C4-2B (cell line): ENCODE measurements around the gene TRIP10.
A peak's percentile ranks its signal among the peaks of the same experiment; 100 is the strongest.

Experiments
- CTCF ChIP-seq: fragments of 450-650 bp; conservative IDR thresholded peaks from 2 replicates; pipeline ENCODE4 v1.5.1; 2017; ENCODE audit warnings: mild to moderate bottlenecking
- ZFX ChIP-seq: fragments of 450-650 bp; IDR thresholded peaks from 2 replicates; pipeline ENCODE4 v1.6.1; 2017

DNA sequence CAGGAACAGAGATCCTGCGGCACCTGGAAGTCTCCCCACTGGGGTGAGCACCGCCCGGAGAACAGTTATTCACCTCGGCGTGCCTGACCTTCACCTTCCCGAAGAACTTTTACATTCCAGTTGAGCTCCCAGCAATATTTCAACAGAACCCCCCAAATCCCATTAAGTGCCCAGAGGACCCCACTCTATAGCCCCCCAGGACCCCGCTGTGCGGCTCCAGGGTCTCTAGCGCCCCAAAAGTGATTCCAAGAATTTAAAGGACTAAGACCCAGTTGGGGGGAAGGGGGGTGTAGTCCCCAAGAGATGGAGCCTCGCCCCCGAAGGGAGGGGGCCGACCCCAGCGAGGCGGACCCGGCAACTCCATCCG is 2.6 kb upstream of the TRIP10 start:
- TF ChIP-seq CTCF = peak; percentile 48
- no peak for TF ChIP-seq ZFX
